Measurements from ENCODE around the gene DTL.

DNA sequence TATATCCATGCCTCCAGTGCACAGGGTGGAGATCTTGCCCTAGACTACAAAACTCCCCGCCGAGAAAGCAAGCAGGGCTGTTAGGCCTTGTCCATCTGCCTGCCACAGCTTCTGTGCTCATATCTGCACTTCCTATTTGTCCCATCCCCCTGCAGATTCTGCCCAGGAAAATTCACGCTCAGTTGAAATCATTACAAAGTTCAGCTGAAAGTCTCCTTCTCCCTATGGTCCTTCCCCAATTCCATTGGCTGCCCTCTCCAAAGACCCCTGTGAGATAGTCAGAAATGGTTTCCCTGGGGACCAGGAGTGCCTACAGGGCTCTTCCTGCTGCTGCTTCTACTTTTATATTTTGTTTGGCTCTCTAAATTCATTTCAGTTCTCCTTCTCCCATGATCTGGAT is 63.2 kb downstream of the DTL start:
- TF ChIP-seq, protein P1, sequence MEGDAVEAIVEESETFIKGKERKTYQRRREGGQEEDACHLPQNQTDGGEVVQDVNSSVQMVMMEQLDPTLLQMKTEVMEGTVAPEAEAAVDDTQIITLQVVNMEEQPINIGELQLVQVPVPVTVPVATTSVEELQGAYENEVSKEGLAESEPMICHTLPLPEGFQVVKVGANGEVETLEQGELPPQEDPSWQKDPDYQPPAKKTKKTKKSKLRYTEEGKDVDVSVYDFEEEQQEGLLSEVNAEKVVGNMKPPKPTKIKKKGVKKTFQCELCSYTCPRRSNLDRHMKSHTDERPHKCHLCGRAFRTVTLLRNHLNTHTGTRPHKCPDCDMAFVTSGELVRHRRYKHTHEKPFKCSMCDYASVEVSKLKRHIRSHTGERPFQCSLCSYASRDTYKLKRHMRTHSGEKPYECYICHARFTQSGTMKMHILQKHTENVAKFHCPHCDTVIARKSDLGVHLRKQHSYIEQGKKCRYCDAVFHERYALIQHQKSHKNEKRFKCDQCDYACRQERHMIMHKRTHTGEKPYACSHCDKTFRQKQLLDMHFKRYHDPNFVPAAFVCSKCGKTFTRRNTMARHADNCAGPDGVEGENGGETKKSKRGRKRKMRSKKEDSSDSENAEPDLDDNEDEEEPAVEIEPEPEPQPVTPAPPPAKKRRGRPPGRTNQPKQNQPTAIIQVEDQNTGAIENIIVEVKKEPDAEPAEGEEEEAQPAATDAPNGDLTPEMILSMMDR (IDR thresholded peaks at IDR 0.05) = no peak
- TF ChIP-seq POLR2A (IDR thresholded peaks at IDR 0.05) = no peak
